Nucleus accumbens (tissue), 56 donors: ENCODE data around the gene SMOC2.
"Not testable (repeated sequence)": the region's sequence is repeated elsewhere in the genome, so short reads cannot be mapped to it uniquely, and the experiment has no call there.

Experiments used
- DNase-seq, 56 donors: peaks; one replicate each; lab custom pipeline; 2025; lab: John Stamatoyannopoulos, UW

SMOC2 gene

DNA sequence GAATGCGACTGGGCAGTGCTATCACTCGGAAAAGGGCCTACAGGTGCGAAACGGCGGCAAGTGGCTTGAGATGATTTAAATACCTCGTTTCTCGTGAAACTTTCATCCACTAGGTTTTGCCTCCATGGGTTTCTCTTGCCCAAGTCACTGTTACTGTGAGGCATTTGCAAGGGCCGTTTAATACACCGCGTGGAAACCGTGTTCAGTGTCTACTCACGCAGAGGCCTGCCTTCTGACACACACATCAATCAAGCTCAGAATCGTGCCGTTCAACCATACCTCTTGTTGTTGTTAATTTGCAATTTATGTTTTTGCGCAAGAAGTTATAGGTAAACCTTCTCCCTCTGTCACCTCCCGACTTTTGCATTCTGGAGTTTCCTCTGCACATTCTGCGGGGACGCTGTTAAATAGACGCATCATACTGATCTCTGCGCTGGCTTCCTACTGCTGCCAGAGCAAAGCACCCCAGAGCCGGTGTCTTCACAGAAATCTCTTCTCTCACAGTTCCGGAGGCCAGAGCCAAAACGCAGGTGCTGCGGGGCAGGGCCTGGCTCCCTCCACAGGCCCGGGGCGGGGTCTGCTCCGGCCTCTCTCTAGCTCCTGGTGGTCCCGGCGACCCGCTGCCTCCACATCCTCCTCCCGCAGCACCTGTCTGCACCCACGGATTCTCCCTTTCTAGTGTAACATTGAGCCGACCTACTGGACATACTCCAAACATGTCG is 251.4 kb downstream of the SMOC2 start:
- DNase-seq = no peak

- DNase-seq = not testable (repeated sequence)
These were observed 251.9 kb downstream of the SMOC2 start for GRCh38 chr6:168692915-168693257.

- DNase-seq = not testable (repeated sequence)
These were observed 253.8 kb downstream of the SMOC2 start for GRCh38 chr6:168694797-168695196.

- no peak for DNase-seq
These were observed 254.7 kb downstream of the SMOC2 start for GRCh38 chr6:168695701-168696100.

DNA sequence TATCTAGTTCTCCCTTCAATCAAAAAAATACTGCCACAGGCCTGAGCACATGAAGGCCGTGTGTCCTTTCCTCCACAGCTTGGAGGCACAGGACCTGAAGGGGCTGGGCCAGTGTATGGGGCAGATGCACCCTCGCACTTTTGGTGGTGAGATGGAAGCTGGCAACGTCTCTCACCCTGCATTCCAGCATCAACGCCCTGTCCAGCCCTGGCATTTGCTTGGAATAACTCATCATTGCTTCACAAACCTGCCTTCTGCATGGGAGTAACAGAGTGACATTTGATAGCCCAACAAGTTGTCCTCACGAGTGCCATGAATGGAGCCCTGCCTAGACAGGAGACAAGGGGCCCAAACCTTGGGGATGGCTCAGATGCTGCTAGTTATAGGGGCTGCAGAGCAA is 257.9 kb downstream of the SMOC2 start:
- DNase-seq = no peak

GRCh38 chr6:168699631-168700295 is 258.8 kb downstream of the SMOC2 start:
- peak in 51 of 56 donors; percentile 13 to 81 (median 44) for DNase-seq

GRCh38 chr6:168700880-168701279 is 259.9 kb downstream of the SMOC2 start:
- no peak for DNase-seq

- DNase-seq = peak in 14 of 56 donors; percentile 3 to 24 (median 12)
These were observed 263.0 kb downstream of the SMOC2 start for GRCh38 chr6:168703990-168704389.

DNA sequence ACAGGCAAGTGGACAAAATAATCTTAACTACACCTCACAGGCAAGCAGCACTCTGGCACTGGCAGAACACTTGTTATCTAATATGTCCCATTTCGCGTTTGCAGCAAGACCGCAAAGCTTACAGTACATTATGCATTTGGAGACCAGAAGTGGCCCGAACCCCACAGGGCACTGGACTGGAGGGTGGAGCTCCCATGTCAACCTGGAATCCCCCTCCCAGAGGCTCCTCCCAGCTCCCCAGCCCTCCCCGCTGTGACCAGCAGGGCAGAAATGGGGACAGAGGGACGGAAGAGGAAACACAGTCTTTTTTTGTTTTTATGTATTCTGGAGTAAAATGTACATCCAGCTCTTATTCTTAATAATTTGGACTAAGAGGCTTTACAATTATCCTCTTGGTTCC is 263.7 kb downstream of the SMOC2 start:
- DNase-seq = no peak

DNA sequence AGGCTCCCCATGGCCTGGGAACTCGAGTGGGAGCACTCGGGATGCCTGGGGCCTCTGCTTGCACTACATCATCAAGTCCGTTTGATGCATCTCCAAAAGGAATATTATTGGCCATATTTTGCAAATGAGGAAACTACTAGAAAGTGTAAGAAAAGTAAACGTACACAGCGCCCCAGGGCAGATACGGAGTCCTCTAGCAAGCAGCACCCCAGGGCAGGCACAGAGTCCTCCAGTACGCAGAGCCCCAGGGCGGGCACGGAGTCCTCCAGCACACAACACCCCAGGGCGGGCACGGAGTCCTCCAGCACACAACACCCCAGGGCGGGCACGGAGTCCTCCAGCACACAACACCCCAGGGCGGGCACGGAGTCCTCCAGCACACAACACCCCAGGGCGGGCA is 264.3 kb downstream of the SMOC2 start:
- DNase-seq = not testable (repeated sequence)

- DNase-seq = no peak
These were observed 265.6 kb downstream of the SMOC2 start for GRCh38 chr6:168706471-168707177.

DNA sequence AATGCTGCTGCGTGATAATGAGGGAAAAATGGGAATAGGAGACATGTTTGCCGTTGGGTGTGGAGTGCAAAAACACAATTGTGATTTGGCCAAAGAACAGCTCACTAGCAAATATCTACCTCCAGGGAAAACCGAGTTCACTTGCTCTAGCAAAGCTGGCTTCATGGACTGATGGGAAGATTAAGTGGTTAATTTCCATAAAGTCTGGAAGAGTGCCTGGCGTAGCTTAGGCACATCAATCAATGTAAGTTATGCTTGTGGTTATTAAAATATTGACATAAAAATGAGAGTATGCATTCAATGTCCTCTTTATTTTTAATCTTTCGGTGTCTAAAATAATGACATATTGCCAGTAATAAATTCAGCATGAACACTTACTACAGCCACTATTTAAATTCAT is 267.5 kb downstream of the SMOC2 start:
- no peak for DNase-seq

DNA sequence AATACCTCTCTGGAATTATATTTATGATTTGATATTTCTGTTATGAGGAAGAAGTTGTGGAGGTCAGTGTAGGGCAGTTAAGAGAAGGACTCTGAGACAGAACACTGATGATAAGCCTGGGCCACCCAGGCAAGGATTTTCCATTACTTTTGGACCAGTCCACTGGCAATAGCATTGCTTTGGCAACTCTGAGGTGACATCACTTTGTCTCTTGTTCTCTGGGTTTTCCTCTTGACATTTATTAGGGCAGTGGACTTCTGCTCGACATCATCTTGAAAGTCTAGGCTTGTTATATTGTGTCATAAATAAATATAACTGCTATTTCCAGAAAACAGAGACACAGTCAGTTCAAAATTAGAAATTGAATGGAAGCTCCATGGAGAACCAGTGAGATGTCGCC is 268.0 kb downstream of the SMOC2 start:
- DNase-seq = no peak

- no peak for DNase-seq
These were observed 268.4 kb downstream of the SMOC2 start for GRCh38 chr6:168709390-168709789.

GRCh38 chr6:168709991-168710390 is 269.0 kb downstream of the SMOC2 start:
- no peak for DNase-seq

DNA sequence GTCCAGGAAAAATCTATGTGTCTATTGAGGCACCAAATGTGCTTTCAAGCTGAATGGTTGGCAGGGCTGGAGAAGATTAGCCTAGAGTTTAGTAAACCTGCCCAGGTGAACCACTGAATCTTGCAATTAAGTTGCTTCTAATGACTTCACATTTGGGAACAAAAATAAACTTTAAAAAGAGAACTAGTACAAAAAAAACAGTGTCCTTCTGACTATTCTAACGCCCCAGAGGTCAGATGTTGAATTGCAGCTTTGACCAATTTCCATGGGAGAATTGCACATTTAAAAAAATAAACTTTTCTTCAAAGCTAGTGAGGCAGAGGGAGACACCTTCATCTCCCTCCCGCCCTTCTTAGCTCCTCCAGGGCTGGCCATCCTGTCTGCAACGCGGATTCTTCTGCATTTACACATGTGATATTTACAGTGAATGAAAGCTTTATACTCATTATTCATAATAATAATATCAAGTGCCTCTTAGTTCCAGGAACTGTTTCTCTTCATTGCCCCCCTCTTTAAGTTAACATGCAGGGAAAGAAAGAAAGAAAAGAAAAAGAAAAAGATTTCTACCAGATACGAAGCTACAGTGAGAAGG is 270.2 kb downstream of the SMOC2 start:
- no peak for DNase-seq

GRCh38 chr6:168711666-168712300 is 270.8 kb downstream of the SMOC2 start:
- DNase-seq = no peak

- DNase-seq = no peak
These were observed 272.0 kb downstream of the SMOC2 start for GRCh38 chr6:168712993-168713392.

GRCh38 chr6:168713839-168714238 is 272.9 kb downstream of the SMOC2 start:
- no peak for DNase-seq

GRCh38 chr6:168714547-168715260 is 273.7 kb downstream of the SMOC2 start:
- DNase-seq = no peak
